Sigmoid colon (tissue), 4 donors: ENCODE results near the gene PROK1.

Source experiments
- CTCF ChIP-seq, 4 experiments: fragments of 450-650 bp in 3 of 4; fragments of 200-600 bp in 1 of 4; IDR thresholded peaks; one replicate each; pipeline ENCODE4 v1.5.1; 2016 to 2019; ENCODE audit warnings: antibody characterized with exemption in 4 of 4, mild to moderate bottlenecking in 3 of 4, moderate library complexity in 2 of 4
- POLR2AphosphoS5 ChIP-seq, 4 donors: sonication (generic); formaldehyde crosslinking; IDR thresholded peaks; one replicate each; pipeline ENCODE4 v1.6.1; 2017; ENCODE audit warnings: antibody characterized with exemption in 4 of 4

- TF ChIP-seq CTCF (IDR thresholded peaks at IDR 0.05) (no peak), POLR2AphosphoS5 (IDR thresholded peaks at IDR 0.05) (no peak)
These were observed 36.8 kb downstream of the PROK1 start for GRCh38 chr1:110487726-110488125.
